Mesangial cell (primary cell): ENCODE data around the gene ADGRG3. TPM values are rescaled to one million over a fixed set of nuclear protein-coding genes. Genes with fewer than 3 reads are reported as not detected.

ENCODE experiments used
- total RNA-seq: library from RNA; depleted of rRNA; stranded (reverse); fragments of >200 nt; gene quantifications from 2 replicates; pipeline ENCODE4 v1.2.3, GENCODE V29; 2015

Gene ADGRG3
- not detected in 2 replicates for total RNA-seq

GRCh38 chr16:57668263-57668571 is at the start of gene ADGRG3:
Gene ADGRG3, plus strand, starts transcription at chr16:57668306. Its CDS starts 42 bp downstream, at chr16:57668348.

GRCh38 chr16:57628008-57628781 is 39.9 kb upstream of the ADGRG3 start, which contains the start of gene ADGRG1:
Gene ADGRG1, plus strand, starts transcription at chr16:57628630. Its CDS starts 21,658 bp downstream, at chr16:57650288.

GRCh38 chr16:57694725-57695679 is 26.9 kb downstream of the ADGRG3 start, which contains the start of gene DRC7:
Gene DRC7, plus strand, starts transcription at chr16:57694806. Its CDS starts 3,144 bp downstream, at chr16:57697950.

GRCh38 chr16:57735755-57736418 is 67.8 kb downstream of the ADGRG3 start, which contains the start of gene KATNB1:
Gene KATNB1, plus strand, starts transcription at chr16:57735770. Its CDS starts 1,474 bp downstream, at chr16:57737244.

Other genes with a start within 250 kb of the ADGRG3 start
- gene CIAPIN1, start 220.9 kb upstream of the ADGRG3 start, total RNA-seq: 54.6 and 55.4 TPM in 2 replicates
- 40.4 and 51.7 TPM in 2 replicates for gene COQ9, start 220.8 kb upstream of the ADGRG3 start, total RNA-seq
- gene POLR2C, start 205.6 kb upstream of the ADGRG3 start, total RNA-seq: 104 and 118 TPM in 2 replicates
- gene DOK4, start 181.8 kb upstream of the ADGRG3 start, total RNA-seq: 32.9 and 48.2 TPM in 2 replicates
- gene CCDC102A, start 131.7 kb upstream of the ADGRG3 start, total RNA-seq: 10.6 and 24.1 TPM in 2 replicates
- 0.16 and 0.38 TPM in 2 replicates for gene ADGRG5, start 125.7 kb upstream of the ADGRG3 start, total RNA-seq
- 23.8 and 151 TPM in 2 replicates for gene ADGRG1, start 39.7 kb upstream of the ADGRG3 start, total RNA-seq
- under 0.01 TPM in 1 of 2 replicates, not detected in the other for gene DRC7, start 26.5 kb downstream of the ADGRG3 start, total RNA-seq
- gene KATNB1, start 67.5 kb downstream of the ADGRG3 start, total RNA-seq: 44.2 and 45.8 TPM in 2 replicates
- 75.0 and 102 TPM in 2 replicates for gene KIFC3, start 134.2 kb downstream of the ADGRG3 start, total RNA-seq